ENCODE data around the gene TRPM5.

Gene TRPM5

GRCh38 chr11:2437516-2437915, 6.8 kb downstream of the TRPM5 start:
- in situ Hi-C loops (cut with MboI; ENCODE audit: low sequenced_read_pairs), result no loop called here

GRCh38 chr11:2436521-2437031, 7.7 kb downstream of the TRPM5 start:
- in situ Hi-C loops (cut with MboI; ENCODE audit: low sequenced_read_pairs), result no loop called here

GRCh38 chr11:2436013-2436520, 8.2 kb downstream of the TRPM5 start:
- in situ Hi-C loops (cut with MboI; ENCODE audit: low sequenced_read_pairs), result no loop called here

- in situ Hi-C loops (cut with MboI; ENCODE audit: low sequenced_read_pairs), result no loop called here
Observed at GRCh38 chr11:2435288-2436012, 8.9 kb downstream of the TRPM5 start.

- in situ Hi-C loops (cut with MboI; ENCODE audit: low sequenced_read_pairs), result no loop called here
Observed at GRCh38 chr11:2434506-2435255, 9.6 kb downstream of the TRPM5 start.

- in situ Hi-C loops (cut with MboI; ENCODE audit: low sequenced_read_pairs), result no loop called here
Observed at GRCh38 chr11:2434008-2434407, 10.3 kb downstream of the TRPM5 start.

- in situ Hi-C loops (cut with MboI; ENCODE audit: low sequenced_read_pairs), result no loop called here
Observed at GRCh38 chr11:2433106-2433925, 11.0 kb downstream of the TRPM5 start.

GRCh38 chr11:2432628-2433071, 11.7 kb downstream of the TRPM5 start:
- in situ Hi-C loops (cut with MboI; ENCODE audit: low sequenced_read_pairs), result no loop called here

GRCh38 chr11:2432171-2432621, 12.1 kb downstream of the TRPM5 start:
- in situ Hi-C loops (cut with MboI; ENCODE audit: low sequenced_read_pairs), result no loop called here

- in situ Hi-C loops (cut with MboI; ENCODE audit: low sequenced_read_pairs), result no loop called here
Observed at GRCh38 chr11:2431395-2431794, 12.9 kb downstream of the TRPM5 start.

- in situ Hi-C loops (cut with MboI; ENCODE audit: low sequenced_read_pairs), result no loop called here
Observed at GRCh38 chr11:2428322-2428795, 16.0 kb downstream of the TRPM5 start.

- in situ Hi-C loops (cut with MboI; ENCODE audit: low sequenced_read_pairs), result no loop called here
Observed at GRCh38 chr11:2427721-2428321, 16.5 kb downstream of the TRPM5 start.

GRCh38 chr11:2426826-2427521, 17.3 kb downstream of the TRPM5 start:
- in situ Hi-C loops (cut with MboI; ENCODE audit: low sequenced_read_pairs), result no loop called here

GRCh38 chr11:2426221-2426620, 18.1 kb downstream of the TRPM5 start:
- in situ Hi-C loops (cut with MboI; ENCODE audit: low sequenced_read_pairs), result no loop called here

- in situ Hi-C loops (cut with MboI; ENCODE audit: low sequenced_read_pairs), result no loop called here
Observed at GRCh38 chr11:2425506-2425905, 18.8 kb downstream of the TRPM5 start.

GRCh38 chr11:2424811-2425495, 19.4 kb downstream of the TRPM5 start:
- in situ Hi-C loops (cut with MboI; ENCODE audit: low sequenced_read_pairs), result no loop called here

GRCh38 chr11:2423157-2424025, 20.9 kb downstream of the TRPM5 start:
- in situ Hi-C loops (cut with MboI; ENCODE audit: low sequenced_read_pairs), result no loop called here

- in situ Hi-C loops (cut with MboI; ENCODE audit: low sequenced_read_pairs), result no loop called here
Observed at GRCh38 chr11:2422461-2423156, 21.7 kb downstream of the TRPM5 start.
